Neural progenitor cell (in vitro differentiated cells): ENCODE results near the gene CYFIP2. TPM values are rescaled to one million over a fixed set of nuclear protein-coding genes. Genes with fewer than 3 reads are reported as not detected.

ENCODE experiments used
- DNase-seq: peaks from one replicate; pipeline ENCODE4 v3.0.0-alpha.2; 2016; ENCODE audit warnings: low spot score
- H2AFZ ChIP-seq: fragments of 200-600 bp; sonication (generic); replicated peaks from 2 replicates; pipeline ENCODE4 v1.6.1; 2016; ENCODE audit warnings: antibody characterized with exemption
- H3F3A ChIP-seq: fragments of 200-600 bp; sonication (generic); 2 replicates; pipeline ENCODE4 v1.6.1; 2016; ENCODE audit warnings: antibody characterized with exemption, low read depth
- H3K27ac ChIP-seq: fragments of 200-600 bp; sonication (generic); 2 replicates; pipeline ENCODE4 v1.5.1; 2016; ENCODE audit warnings: mild to moderate bottlenecking
- H3K27me3 ChIP-seq: fragments of 200-600 bp; sonication (generic); 2 replicates; pipeline ENCODE4 v1.6.1; 2016; ENCODE audit warnings: mild to moderate bottlenecking, moderate library complexity
- H3K36me3 ChIP-seq: fragments of 200-600 bp; sonication (generic); 2 replicates; pipeline ENCODE4 v1.5.1; 2016
- H3K4me1 ChIP-seq: fragments of 200-600 bp; sonication (generic); 2 replicates; pipeline ENCODE4 v1.6.1; 2016; ENCODE audit warnings: mixed run types
- H3K4me2 ChIP-seq: fragments of 200-600 bp; sonication (generic); 2 replicates; pipeline ENCODE4 v1.6.1; 2016
- H3K4me3 ChIP-seq: fragments of 200-600 bp; sonication (generic); 2 replicates; pipeline ENCODE4 v1.5.1; 2016
- H3K79me2 ChIP-seq: fragments of 200-600 bp; sonication (generic); 2 replicates; pipeline ENCODE4 v1.6.1; 2016; ENCODE audit warnings: low read depth
- H3K9ac ChIP-seq: fragments of 200-600 bp; sonication (generic); 2 replicates; pipeline ENCODE4 v1.6.1; 2016
- H3K9me3 ChIP-seq: fragments of 200-600 bp; sonication (generic); 2 replicates; pipeline ENCODE4 v1.5.1; 2016; ENCODE audit warnings: low read depth
- H4K20me1 ChIP-seq: fragments of 200-600 bp; sonication (generic); 2 replicates; pipeline ENCODE4 v1.6.1; 2016; ENCODE audit warnings: low read depth
- H3K27ac Mint-ChIP-seq: 3 replicates; pipeline ENCODE4 v1.8.0; 2021; ENCODE audit warnings: mixed read lengths
- H3K27me3 Mint-ChIP-seq: 2 replicates; pipeline ENCODE4 v1.8.0; 2022; ENCODE audit warnings: low read depth, mild to moderate bottlenecking, inconsistent platforms, moderate library complexity, mixed read lengths; ENCODE audit not compliant: insufficient read depth
- H3K36me3 Mint-ChIP-seq: 3 replicates; pipeline ENCODE4 v1.8.0; 2021; ENCODE audit warnings: mixed read lengths
- H3K4me1 Mint-ChIP-seq: 3 replicates; pipeline ENCODE4 v1.8.0; 2021; ENCODE audit warnings: mixed read lengths
- H3K4me3 Mint-ChIP-seq: 3 replicates; pipeline ENCODE4 v1.8.0; 2021; ENCODE audit warnings: mild to moderate bottlenecking, moderate library complexity, mixed read lengths
- H3K9me3 Mint-ChIP-seq: 3 replicates; pipeline ENCODE4 v1.8.0; 2020; ENCODE audit warnings: mixed read lengths
- EZH2 ChIP-seq: fragments of 200-600 bp; sonication (generic); IDR thresholded peaks from 2 replicates; pipeline ENCODE4 v1.6.1; 2017; ENCODE audit warnings: antibody characterized with exemption, mild to moderate bottlenecking, moderate library complexity
- EZH2phosphoT487 ChIP-seq: fragments of 200-600 bp; sonication (generic); IDR thresholded peaks from 2 replicates; pipeline ENCODE4 v1.6.1; 2017; ENCODE audit warnings: antibody characterized with exemption
- total RNA-seq: library from RNA; depleted of rRNA; stranded (reverse); fragments of >200 nt; gene quantifications from 2 replicates; pipeline ENCODE4 v1.2.3, GENCODE V29; 2015; ENCODE audit warnings: low replicate concordance
- TF ChIP-seq, protein P1 (sequence below): fragments of 200-600 bp; sonication (generic); IDR thresholded peaks from 2 replicates; pipeline ENCODE4 v1.5.1; 2017; ENCODE audit warnings: antibody characterized with exemption, mild to moderate bottlenecking

Gene CYFIP2
- total RNA-seq, 1 donor from 2014 or later: 70.2 TPM

DNA sequence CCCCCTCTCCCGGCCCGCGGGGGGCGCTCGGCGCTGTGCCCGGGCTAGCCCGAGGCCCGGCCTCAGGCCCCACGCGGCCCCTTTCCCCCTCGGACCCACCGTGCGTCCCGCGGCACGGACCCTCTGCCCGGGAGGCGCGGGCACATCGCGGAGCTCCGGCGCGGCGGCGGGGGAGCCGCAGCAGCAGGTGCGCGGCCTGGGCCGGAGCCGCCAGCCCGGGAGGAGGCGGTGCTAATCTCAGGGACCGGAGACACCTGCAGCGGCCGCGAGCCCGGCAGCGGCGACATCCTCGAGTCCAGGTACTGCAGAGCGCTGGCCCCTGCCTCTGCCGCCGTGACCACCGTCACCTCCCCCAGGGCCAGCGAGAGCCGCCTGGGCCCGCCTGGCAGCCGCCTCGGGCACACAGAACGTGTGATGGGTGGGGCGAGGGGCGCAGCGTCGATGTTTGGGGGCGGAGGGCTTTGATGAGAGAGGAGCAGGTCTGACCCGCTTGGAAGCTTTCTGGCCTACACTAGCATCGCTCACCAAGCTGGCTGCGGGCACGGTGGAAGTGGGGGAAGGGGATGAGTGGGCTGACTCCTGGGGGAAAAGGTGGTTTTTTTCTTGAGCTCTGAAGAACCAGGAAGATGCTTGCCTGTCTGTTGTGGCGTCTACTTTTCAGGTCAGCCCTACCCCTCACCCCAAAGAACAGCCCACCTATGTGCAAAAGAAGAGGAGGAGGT is 524 bp downstream of the CYFIP2 start:
- Mint-ChIP-seq H3K9me3 (no peaks in the 10 kb centered on the region), H3K36me3 (no peaks in the 10 kb centered on the region), H3K4me1 (peaks cover 22% of the 10 kb centered on the region), H3K4me3 (peak overlapping the region; percentile 87), H3K27me3 (no peaks in the 10 kb centered on the region), H3K27ac (no peak overlapping the region)
- Histone ChIP-seq H3K9ac (peak overlapping the region; percentile 42), H3K36me3 (no peaks in the 10 kb centered on the region), H3K27me3 (peaks cover 23% of the 10 kb centered on the region), H3K27ac (no peak overlapping the region), H3K79me2 (peaks cover 49% of the 10 kb centered on the region), H3K4me3 (peak overlapping the region; percentile 95), H3K4me1 (peaks cover 33% of the 10 kb centered on the region), H3K9me3 (no peaks in the 10 kb centered on the region), H2AFZ (peak overlapping the region; percentile 97), H3K4me2 (peak overlapping the region; percentile 90), H4K20me1 (peaks cover 43% of the 10 kb centered on the region), H3F3A (no peaks in the 10 kb centered on the region)
- peak; percentile 78 for DNase-seq
- no peak for TF ChIP-seq EZH2phosphoT487
- TF ChIP-seq, protein P1, sequence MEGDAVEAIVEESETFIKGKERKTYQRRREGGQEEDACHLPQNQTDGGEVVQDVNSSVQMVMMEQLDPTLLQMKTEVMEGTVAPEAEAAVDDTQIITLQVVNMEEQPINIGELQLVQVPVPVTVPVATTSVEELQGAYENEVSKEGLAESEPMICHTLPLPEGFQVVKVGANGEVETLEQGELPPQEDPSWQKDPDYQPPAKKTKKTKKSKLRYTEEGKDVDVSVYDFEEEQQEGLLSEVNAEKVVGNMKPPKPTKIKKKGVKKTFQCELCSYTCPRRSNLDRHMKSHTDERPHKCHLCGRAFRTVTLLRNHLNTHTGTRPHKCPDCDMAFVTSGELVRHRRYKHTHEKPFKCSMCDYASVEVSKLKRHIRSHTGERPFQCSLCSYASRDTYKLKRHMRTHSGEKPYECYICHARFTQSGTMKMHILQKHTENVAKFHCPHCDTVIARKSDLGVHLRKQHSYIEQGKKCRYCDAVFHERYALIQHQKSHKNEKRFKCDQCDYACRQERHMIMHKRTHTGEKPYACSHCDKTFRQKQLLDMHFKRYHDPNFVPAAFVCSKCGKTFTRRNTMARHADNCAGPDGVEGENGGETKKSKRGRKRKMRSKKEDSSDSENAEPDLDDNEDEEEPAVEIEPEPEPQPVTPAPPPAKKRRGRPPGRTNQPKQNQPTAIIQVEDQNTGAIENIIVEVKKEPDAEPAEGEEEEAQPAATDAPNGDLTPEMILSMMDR: peak; percentile 28

DNA sequence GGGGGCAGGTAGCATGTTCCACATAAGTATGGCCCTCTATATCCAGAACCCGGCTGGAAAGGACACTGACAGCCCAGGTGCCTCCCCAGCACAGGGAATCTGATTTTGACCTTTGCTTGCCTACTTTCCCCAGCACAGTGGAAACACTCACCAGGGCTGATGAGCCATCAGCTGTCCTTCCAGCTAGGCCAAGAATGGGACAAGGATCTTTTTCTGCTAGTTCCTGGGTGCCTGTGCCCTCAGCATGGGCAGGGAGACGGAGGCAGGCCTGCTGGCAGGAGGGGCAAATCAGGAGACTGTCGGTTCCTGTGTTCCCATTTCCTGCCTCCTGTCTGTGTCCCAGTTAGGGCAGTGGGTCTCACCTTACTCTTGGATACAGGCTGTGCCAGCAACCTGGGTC is 1.1 kb downstream of the CYFIP2 start:
- Histone ChIP-seq H3K79me2 (peaks cover 55% of the 10 kb centered on the region), H3K36me3 (no peaks in the 10 kb centered on the region), H3K27me3 (peaks cover 23% of the 10 kb centered on the region), H3K9ac (no peak overlapping the region), H3K4me3 (peak overlapping the region; percentile 95), H2AFZ (no peak overlapping the region), H4K20me1 (peaks cover 43% of the 10 kb centered on the region), H3K9me3 (no peaks in the 10 kb centered on the region), H3K4me2 (peak overlapping the region; percentile 90), H3K27ac (no peak overlapping the region), H3K4me1 (peaks cover 33% of the 10 kb centered on the region), H3F3A (no peaks in the 10 kb centered on the region)
- Mint-ChIP-seq H3K27ac (no peak overlapping the region), H3K4me3 (peak overlapping the region; percentile 87), H3K9me3 (no peaks in the 10 kb centered on the region), H3K36me3 (no peaks in the 10 kb centered on the region), H3K27me3 (no peaks in the 10 kb centered on the region), H3K4me1 (peaks cover 22% of the 10 kb centered on the region)
- no peak for TF ChIP-seq EZH2phosphoT487
- TF ChIP-seq, protein P1: no peak
- no peak for TF ChIP-seq EZH2
- DNase-seq: no peak

DNA sequence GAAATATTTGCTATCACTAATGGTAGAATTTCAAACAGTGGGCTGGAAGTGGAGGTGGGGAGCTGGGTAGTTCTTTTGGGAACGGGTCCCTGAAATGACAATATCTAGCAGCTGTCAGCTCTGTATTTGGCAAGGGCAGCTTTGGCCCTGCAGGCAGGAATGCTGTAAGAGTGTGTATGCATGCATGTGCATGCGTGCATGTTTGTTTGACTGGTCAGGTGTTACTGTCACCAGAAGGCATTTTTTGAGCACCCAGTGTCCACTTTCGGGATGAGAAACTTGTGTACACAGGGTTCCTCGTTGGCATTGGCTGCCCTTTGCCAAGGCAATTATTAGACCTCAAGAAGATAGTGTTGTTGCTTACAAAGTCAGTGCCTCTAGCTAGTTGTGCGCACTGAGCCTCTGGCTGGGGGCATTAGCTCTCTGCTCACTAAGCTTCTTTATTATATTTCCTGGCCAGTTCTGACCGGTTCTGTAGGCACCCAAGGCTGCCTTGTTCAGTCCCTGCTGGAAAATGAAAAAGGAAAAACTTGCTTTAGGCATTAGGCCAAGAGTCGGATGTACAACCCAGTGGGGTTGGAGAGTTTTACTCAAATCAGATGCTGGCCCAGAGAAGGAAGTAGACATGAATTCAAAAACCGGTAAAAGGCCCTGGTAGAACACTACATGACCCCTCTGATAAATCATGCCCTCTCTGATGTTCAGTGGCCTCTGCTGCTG is 2.0 kb downstream of the CYFIP2 start:
- no peaks in the 10 kb centered on the region for H3K27me3 Mint-ChIP-seq
- H3K27ac ChIP-seq: no peak overlapping the region

More for the DNA sequence above, 2.0 kb downstream of the CYFIP2 start:
- Histone ChIP-seq H3F3A (no peaks in the 10 kb centered on the region), H3K79me2 (peaks cover 64% of the 10 kb centered on the region), H3K36me3 (no peaks in the 10 kb centered on the region), H3K4me2 (peak overlapping the region; percentile 90), H2AFZ (no peak overlapping the region), H3K9me3 (no peaks in the 10 kb centered on the region), H3K4me1 (peaks cover 33% of the 10 kb centered on the region), H3K27me3 (peaks cover 23% of the 10 kb centered on the region), H4K20me1 (peaks cover 43% of the 10 kb centered on the region), H3K9ac (no peak overlapping the region), H3K4me3 (peak overlapping the region; percentile 95)
- peak overlapping the region; percentile 31 for H3K4me3 Mint-ChIP-seq
- no peak overlapping the region for H3K27ac Mint-ChIP-seq
- no peaks in the 10 kb centered on the region for H3K9me3 Mint-ChIP-seq
- H3K4me1 Mint-ChIP-seq: peaks cover 22% of the 10 kb centered on the region
- DNase-seq: no peak
- TF ChIP-seq EZH2phosphoT487 (no peak), EZH2 (no peak)
- TF ChIP-seq, protein P1: no peak
- H3K36me3 Mint-ChIP-seq: no peaks in the 10 kb centered on the region
